Osteoblast (primary cell): ENCODE data around the gene PALM3. TPM values are rescaled to one million over a fixed set of nuclear protein-coding genes. Genes with fewer than 3 reads are reported as not detected.

Experiments used
- DNase-seq: peaks from one replicate; pipeline ENCODE4 v3.0.0; 2011; ENCODE audit warnings: low spot score, mixed read lengths; ENCODE audit not compliant: insufficient read length; ENCODE audit errors: missing footprints
- H2AFZ ChIP-seq: 2 replicates; pipeline ENCODE4 v1.6.0; 2011; ENCODE audit warnings: mild to moderate bottlenecking, low read length
- H3K27ac ChIP-seq: 2 replicates; pipeline ENCODE4 v1.5.1; 2011; ENCODE audit warnings: mild to moderate bottlenecking, low read depth, low read length, moderate library complexity
- H3K27me3 ChIP-seq: 2 replicates; pipeline ENCODE4 v1.6.0; 2012; ENCODE audit warnings: mild to moderate bottlenecking, control low read depth, inconsistent platforms, low read length, moderate library complexity; ENCODE audit not compliant: insufficient read depth
- H3K36me3 ChIP-seq: 2 replicates; pipeline ENCODE4 v1.5.1; 2011; ENCODE audit warnings: mild to moderate bottlenecking, low read length, control low read depth, moderate library complexity; ENCODE audit not compliant: insufficient read depth
- H3K4me1 ChIP-seq: 2 replicates; pipeline ENCODE4 v1.5.1; 2011; ENCODE audit warnings: mild to moderate bottlenecking, low read length, control low read depth, moderate library complexity; ENCODE audit not compliant: insufficient read depth
- H3K4me2 ChIP-seq: 2 replicates; pipeline ENCODE4 v1.6.0; 2011; ENCODE audit warnings: mild to moderate bottlenecking, low read length; ENCODE audit not compliant: insufficient read depth
- H3K4me3 ChIP-seq: fragments of 200-600 bp; sonication (generic); 3 replicates; pipeline ENCODE4 v1.5.1; 2012; ENCODE audit warnings: mild to moderate bottlenecking, low read length, inconsistent platforms; ENCODE audit not compliant: insufficient read depth
- H3K79me2 ChIP-seq: 2 replicates; pipeline ENCODE4 v1.6.0; 2012; ENCODE audit warnings: mild to moderate bottlenecking, low read length, control low read depth, inconsistent platforms; ENCODE audit not compliant: insufficient read depth
- H3K9me3 ChIP-seq: 2 replicates; pipeline ENCODE4 v1.5.1; 2011; ENCODE audit warnings: low read depth, low read length, control low read depth
- H4K20me1 ChIP-seq: 2 replicates; pipeline ENCODE4 v1.6.0; 2012; ENCODE audit warnings: mild to moderate bottlenecking, low read length, control low read depth; ENCODE audit not compliant: insufficient read depth
- total RNA-seq: library from RNA; depleted of rRNA; stranded (reverse); fragments of >200 nt; gene quantifications from 2 replicates; pipeline ENCODE4 v1.2.3, GENCODE V29; 2012
- TF ChIP-seq, protein P1 (sequence below): IDR thresholded peaks from 2 replicates; pipeline ENCODE4 v1.5.1; 2011; ENCODE audit warnings: mild to moderate bottlenecking, low read depth, low read length, moderate library complexity; ENCODE audit errors: extremely low read depth

PALM3 gene
- total RNA-seq, 1 donor: not detected

GRCh38 chr19:14073925-14074838, 12.3 kb upstream of the PALM3 start:
- H3K4me3 ChIP-seq: peak overlapping the region; percentile 86
- H3K9me3 ChIP-seq: no peaks in the 10 kb centered on the region
- TF ChIP-seq, protein P1, sequence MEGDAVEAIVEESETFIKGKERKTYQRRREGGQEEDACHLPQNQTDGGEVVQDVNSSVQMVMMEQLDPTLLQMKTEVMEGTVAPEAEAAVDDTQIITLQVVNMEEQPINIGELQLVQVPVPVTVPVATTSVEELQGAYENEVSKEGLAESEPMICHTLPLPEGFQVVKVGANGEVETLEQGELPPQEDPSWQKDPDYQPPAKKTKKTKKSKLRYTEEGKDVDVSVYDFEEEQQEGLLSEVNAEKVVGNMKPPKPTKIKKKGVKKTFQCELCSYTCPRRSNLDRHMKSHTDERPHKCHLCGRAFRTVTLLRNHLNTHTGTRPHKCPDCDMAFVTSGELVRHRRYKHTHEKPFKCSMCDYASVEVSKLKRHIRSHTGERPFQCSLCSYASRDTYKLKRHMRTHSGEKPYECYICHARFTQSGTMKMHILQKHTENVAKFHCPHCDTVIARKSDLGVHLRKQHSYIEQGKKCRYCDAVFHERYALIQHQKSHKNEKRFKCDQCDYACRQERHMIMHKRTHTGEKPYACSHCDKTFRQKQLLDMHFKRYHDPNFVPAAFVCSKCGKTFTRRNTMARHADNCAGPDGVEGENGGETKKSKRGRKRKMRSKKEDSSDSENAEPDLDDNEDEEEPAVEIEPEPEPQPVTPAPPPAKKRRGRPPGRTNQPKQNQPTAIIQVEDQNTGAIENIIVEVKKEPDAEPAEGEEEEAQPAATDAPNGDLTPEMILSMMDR: no peak
- peak overlapping the region; percentile 73 for H2AFZ ChIP-seq
- peak overlapping the region; percentile 96 for H3K4me2 ChIP-seq
- peak; percentile 94 for DNase-seq
- H3K27me3 ChIP-seq: no peaks in the 10 kb centered on the region
- peaks cover 15% of the 10 kb centered on the region for H3K4me1 ChIP-seq
- no peaks in the 10 kb centered on the region for H3K36me3 ChIP-seq
- H4K20me1 ChIP-seq: no peaks in the 10 kb centered on the region
- H3K79me2 ChIP-seq: no peaks in the 10 kb centered on the region
- H3K27ac ChIP-seq: no peak overlapping the region

GRCh38 chr19:14073261-14073924, 11.5 kb upstream of the PALM3 start:
- peak overlapping the region; percentile 96 for H3K4me2 ChIP-seq
- H3K36me3 ChIP-seq: no peaks in the 10 kb centered on the region
- H3K4me1 ChIP-seq: peaks cover 15% of the 10 kb centered on the region
- H3K27me3 ChIP-seq: no peaks in the 10 kb centered on the region
- no peaks in the 10 kb centered on the region for H4K20me1 ChIP-seq
- H3K27ac ChIP-seq: no peak overlapping the region
- H2AFZ ChIP-seq: peak overlapping the region; percentile 76
- TF ChIP-seq, protein P1: no peak
- no peaks in the 10 kb centered on the region for H3K9me3 ChIP-seq
- DNase-seq: peak; percentile 96
- no peaks in the 10 kb centered on the region for H3K79me2 ChIP-seq
- H3K4me3 ChIP-seq: peak overlapping the region; percentile 86

DNA sequence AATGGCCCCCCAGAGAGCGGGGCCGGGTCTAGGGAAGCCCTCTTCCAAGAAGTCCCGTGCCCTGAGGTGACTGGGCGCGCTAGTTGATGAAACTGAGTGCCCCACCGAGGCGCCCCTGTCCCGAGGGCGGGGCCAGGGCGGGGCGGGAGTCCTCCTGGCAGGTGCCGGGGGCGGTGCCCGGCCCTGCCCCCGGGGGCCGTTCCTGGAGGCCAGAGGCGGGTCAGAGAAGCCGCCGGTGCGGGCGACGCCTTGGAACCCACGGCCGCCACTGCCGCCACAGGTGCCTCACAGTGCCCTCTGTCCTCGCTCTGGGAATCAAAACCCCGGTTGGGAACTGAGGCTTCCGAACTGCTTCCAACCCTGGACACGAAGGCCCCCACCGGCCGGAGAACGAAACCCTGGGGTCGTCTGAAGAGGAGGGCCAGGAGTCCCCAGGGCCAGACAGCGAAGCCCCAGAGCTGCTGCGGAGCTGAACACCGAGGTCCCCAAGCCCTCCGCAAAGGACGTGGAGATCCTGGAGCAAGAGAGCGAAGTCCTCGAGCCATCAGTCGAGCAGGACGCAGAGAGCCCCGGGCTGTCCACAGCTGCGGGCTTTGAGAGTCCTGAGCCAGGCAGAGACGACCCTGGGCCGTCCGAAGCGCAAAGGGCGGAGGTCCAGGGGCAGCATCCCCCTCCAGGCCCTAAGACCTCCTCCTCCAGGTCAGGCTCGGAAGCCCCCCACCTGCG, 10.8 kb upstream of the PALM3 start, which contains the start of gene MISP3:
Gene MISP3 (plus strand): TSS at position 252 of the 726 bp plus-strand sequence. CDS start 524 bp downstream, outside the sequence.
- Histone ChIP-seq H2AFZ (peak within 1 kb of the TSS; percentile 91), H3K36me3 (no peaks in the 10 kb centered on the region), H3K27ac (no peak within 1 kb of the TSS), H3K9me3 (no peaks in the 10 kb centered on the region), H4K20me1 (no peaks in the 10 kb centered on the region), H3K79me2 (no peaks in the 10 kb centered on the region), H3K4me1 (peaks cover 15% of the 10 kb centered on the region), H3K4me2 (peak within 1 kb of the TSS; percentile 96), H3K4me3 (peak within 1 kb of the TSS; percentile 86), H3K27me3 (no peaks in the 10 kb centered on the region)
- peak; percentile 57 for DNase-seq
- TF ChIP-seq, protein P1: no peak
